ENCODE data around the gene MRPL55. TPM values are rescaled to one million over a fixed set of nuclear protein-coding genes. Genes with fewer than 3 reads are reported as not detected.
"Not testable (repeated sequence)": the region's sequence is repeated elsewhere in the genome, so short reads cannot be mapped to it uniquely, and the experiment has no call there.

The MRPL55 gene
- total RNA-seq, 6 experiments from 2014 or later: 24.2 to 75.9 (median 38.0) TPM

- 72% methylated on average over 2 of the region's 2 CpGs for WGBS (ENCODE audit: insufficient coverage, low coverage, low lambda C conversion rate, missing lambda C conversion rate)
- no peaks in the 10 kb centered on the region for H3K36me3 ChIP-seq
- no peak for DNase-seq
- TF ChIP-seq CTCF (IDR thresholded peaks at IDR 0.05) (no peak), POLR2A (IDR thresholded peaks at IDR 0.05) (no peak)
- intact Hi-C loops (cut with DNase I): no loop called here
- no peaks in the 10 kb centered on the region for H3K9me3 ChIP-seq
- no peak for ATAC-seq
- H3K4me3 ChIP-seq: no peak overlapping the region
- H3K4me1 ChIP-seq: no peaks in the 10 kb centered on the region
- no peak overlapping the region for H3K27ac ChIP-seq
- no peaks in the 10 kb centered on the region for H3K27me3 ChIP-seq
These were observed 8.9 kb upstream of the MRPL55 start for GRCh38 chr1:228118040-228118439.

GRCh38 chr1:228117335-228117734, 8.2 kb upstream of the MRPL55 start:
- no peaks in the 10 kb centered on the region for H3K4me1 ChIP-seq
- H3K27me3 ChIP-seq: no peaks in the 10 kb centered on the region
- no peak overlapping the region for H3K27ac ChIP-seq
- no peak overlapping the region for H3K4me3 ChIP-seq
- H3K9me3 ChIP-seq: no peaks in the 10 kb centered on the region
- DNase-seq (no peak), ATAC-seq (no peak)
- H3K36me3 ChIP-seq: no peaks in the 10 kb centered on the region
- intact Hi-C loops (cut with DNase I): no loop called here
- 96% methylated on average over 4 of the region's 4 CpGs for WGBS (ENCODE audit: insufficient coverage, low coverage, low lambda C conversion rate, missing lambda C conversion rate)
- TF ChIP-seq POLR2A (IDR thresholded peaks at IDR 0.05): no peak
- no peak for TF ChIP-seq CTCF (IDR thresholded peaks at IDR 0.05)

GRCh38 chr1:228114827-228115226, 5.7 kb upstream of the MRPL55 start:
- intact Hi-C loops (cut with DNase I): no loop called here
- Histone ChIP-seq H3K4me3 (no peak overlapping the region), H3K36me3 (no peaks in the 10 kb centered on the region), H3K27ac (no peak overlapping the region), H3K27me3 (no peaks in the 10 kb centered on the region), H3K9me3 (no peaks in the 10 kb centered on the region), H3K4me1 (no peaks in the 10 kb centered on the region)
- ATAC-seq (no peak), DNase-seq (no peak)
- TF ChIP-seq CTCF (IDR thresholded peaks at IDR 0.05): no peak
- TF ChIP-seq POLR2A (IDR thresholded peaks at IDR 0.05): no peak
- 51% methylated on average over 3 of the region's 3 CpGs for WGBS (ENCODE audit: insufficient coverage, low coverage, low lambda C conversion rate, missing lambda C conversion rate)

DNA sequence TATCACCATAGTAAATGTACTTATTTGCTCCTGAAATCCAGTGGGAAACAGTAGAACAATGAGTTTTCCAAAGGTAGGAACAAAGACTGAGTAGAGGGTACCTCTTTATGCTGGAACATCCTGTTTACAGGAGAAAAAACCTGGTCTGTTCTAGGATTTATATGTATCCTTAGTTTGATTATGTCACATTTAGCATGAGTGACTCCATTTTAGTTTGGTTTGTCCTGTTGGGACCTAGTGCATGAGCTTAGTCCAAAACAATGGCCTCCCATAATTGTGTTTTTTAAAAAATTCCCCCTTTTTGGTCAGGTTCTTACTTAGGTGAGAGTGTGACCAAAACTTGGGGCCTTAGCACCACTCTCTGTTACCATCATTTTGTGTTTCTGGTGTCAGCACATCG, 3.5 kb upstream of the MRPL55 start:
- ATAC-seq (no peak), DNase-seq (no peak)
- Histone ChIP-seq H3K27me3 (no peaks in the 10 kb centered on the region), H3K4me1 (peaks cover 0 to 9% (median 4%) of the 10 kb centered on the region in 4 donors), H3K36me3 (no peaks in the 10 kb centered on the region), H3K4me3 (no peak overlapping the region), H3K27ac (no peak overlapping the region), H3K9me3 (no peaks in the 10 kb centered on the region)
- 83% methylated on average over 1 of the region's 1 CpG for WGBS (ENCODE audit: insufficient coverage, low coverage, low lambda C conversion rate, missing lambda C conversion rate)
- intact Hi-C loops (cut with DNase I): no loop called here
- TF ChIP-seq CTCF (IDR thresholded peaks at IDR 0.05): no peak
- no peak for TF ChIP-seq POLR2A (IDR thresholded peaks at IDR 0.05)

DNA sequence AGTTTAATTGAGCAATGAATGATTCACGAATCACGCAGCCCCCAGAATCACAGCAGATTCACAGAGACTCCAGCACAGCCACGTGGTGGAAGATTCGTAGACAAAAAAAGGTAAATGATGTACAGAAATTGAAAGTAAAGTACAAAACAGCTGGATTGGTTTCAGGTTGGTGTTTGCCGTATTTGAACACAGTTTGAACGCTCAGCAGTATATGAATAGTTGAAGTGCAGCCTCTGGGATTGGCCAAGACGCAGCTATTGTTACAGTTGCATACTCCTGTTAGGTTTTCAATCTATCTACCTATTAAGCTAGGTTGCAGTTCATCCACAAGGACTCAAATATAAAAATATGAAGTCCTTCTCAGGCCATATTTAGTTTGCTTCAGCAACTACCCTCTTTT, 3.1 kb upstream of the MRPL55 start:
- TF ChIP-seq CTCF (IDR thresholded peaks at IDR 0.05): no peak
- TF ChIP-seq POLR2A (IDR thresholded peaks at IDR 0.05): no peak
- H3K4me1 ChIP-seq: peaks cover 0 to 9% (median 4%) of the 10 kb centered on the region in 4 donors
- H3K27ac ChIP-seq: no peak overlapping the region
- ATAC-seq (no peak), DNase-seq (no peak)
- intact Hi-C loops (cut with DNase I): no loop called here
- peaks cover 0 to under 1% (median 0%) of the 10 kb centered on the region in 4 donors for H3K36me3 ChIP-seq
- no peaks in the 10 kb centered on the region for H3K9me3 ChIP-seq
- no peak overlapping the region for H3K4me3 ChIP-seq
- H3K27me3 ChIP-seq: no peaks in the 10 kb centered on the region
- 80% methylated on average over 7 of the region's 7 CpGs for WGBS (ENCODE audit: insufficient coverage, low coverage, low lambda C conversion rate, missing lambda C conversion rate)

DNA sequence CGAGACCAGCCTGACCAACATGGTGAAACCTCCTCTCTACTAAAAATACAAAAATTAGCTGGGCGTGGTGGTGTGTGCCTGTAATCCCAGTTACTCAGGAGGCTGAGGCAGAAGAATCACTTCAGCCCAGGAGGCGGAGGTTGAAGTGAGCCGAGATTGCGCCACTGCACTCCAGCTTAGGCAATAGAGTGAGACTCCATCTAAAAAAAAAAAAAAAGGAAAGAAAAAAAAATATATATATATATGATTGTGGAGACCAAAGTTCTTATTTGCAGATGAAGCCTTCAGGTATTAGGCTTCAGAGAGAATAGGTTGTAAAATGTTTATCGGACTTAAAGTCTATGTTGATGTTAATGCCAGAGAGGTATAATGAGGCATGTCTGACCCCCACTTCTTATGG, 2.2 kb upstream of the MRPL55 start:
- H3K4me1 ChIP-seq; DNase-seq; H3K4me3 ChIP-seq; ATAC-seq; H3K36me3 ChIP-seq; H3K9me3 ChIP-seq; intact Hi-C loops (cut with DNase I); H3K27me3 ChIP-seq; H3K27ac ChIP-seq: not testable (repeated sequence)
- WGBS (ENCODE audit: insufficient coverage, low coverage, low lambda C conversion rate, missing lambda C conversion rate): 92% methylated on average over 6 of the region's 6 CpGs
